GM18517 (cell line): ENCODE results near the gene WNT7B.

Experiments
- ATAC-seq: cut with Tn5 transposase; IDR thresholded peaks from one replicate; pipeline ENCODE4 v1.9.1; 2021; ENCODE audit warnings: mild to moderate bottlenecking, moderate library complexity; ENCODE audit not compliant: unreplicated experiment

WNT7B gene

GRCh38 chr22:45997077-45997776, 20.3 kb upstream of the WNT7B start:
- ATAC-seq, result no peak

GRCh38 chr22:45996241-45997076, 19.5 kb upstream of the WNT7B start:
- no peak for ATAC-seq

- no peak for ATAC-seq
Observed at GRCh38 chr22:45995405-45996101, 18.6 kb upstream of the WNT7B start.

- no peak for ATAC-seq
Observed at GRCh38 chr22:45994491-45995404, 17.8 kb upstream of the WNT7B start.

- ATAC-seq, result no peak
Observed at GRCh38 chr22:45993841-45994240, 16.9 kb upstream of the WNT7B start.

- ATAC-seq, result no peak
Observed at GRCh38 chr22:45993143-45993692, 16.3 kb upstream of the WNT7B start.

GRCh38 chr22:45992737-45993136, 15.8 kb upstream of the WNT7B start:
- ATAC-seq, result no peak

GRCh38 chr22:45991098-45991497, 14.1 kb upstream of the WNT7B start:
- no peak for ATAC-seq

GRCh38 chr22:45987136-45987861, 10.3 kb upstream of the WNT7B start:
- ATAC-seq, result no peak

- ATAC-seq, result no peak
Observed at GRCh38 chr22:45984316-45984916, 7.5 kb upstream of the WNT7B start.

GRCh38 chr22:45983797-45984196, 6.8 kb upstream of the WNT7B start:
- no peak for ATAC-seq

- ATAC-seq, result no peak
Observed at GRCh38 chr22:45980761-45981160, 3.8 kb upstream of the WNT7B start.

GRCh38 chr22:45980268-45980570, 3.3 kb upstream of the WNT7B start:
- ATAC-seq, result no peak

- no peak for ATAC-seq
Observed at GRCh38 chr22:45978275-45978713, 1.3 kb upstream of the WNT7B start.

GRCh38 chr22:45977551-45978274, 751 bp upstream of the WNT7B start:
- ATAC-seq, result no peak

GRCh38 chr22:45976254-45977002, 534 bp downstream of the WNT7B start:
- ATAC-seq, result no peak

- no peak for ATAC-seq
Observed at GRCh38 chr22:45975164-45976161, 1.5 kb downstream of the WNT7B start.
